Hindlimb muscle (tissue), 1 donor: ENCODE results near the gene DUOX2. TPM values are rescaled to one million over a fixed set of nuclear protein-coding genes. Genes with fewer than 3 reads are reported as not detected.
"Not testable (repeated sequence)": the region's sequence is repeated elsewhere in the genome, so short reads cannot be mapped to it uniquely, and the experiment has no call there.

Experiments used
- DNase-seq: peaks from one replicate; pipeline ENCODE4 v3.0.0-alpha.2; 2013
- polyA plus RNA-seq: library from polyadenylated mRNA; unstranded; fragments of 120-200 nt; gene quantifications from one replicate; pipeline ENCODE4 v1.2.1, GENCODE V29; 2013; ENCODE audit not compliant: insufficient read length

Gene DUOX2
- polyA plus RNA-seq, 1 donor, result 0.13 TPM

DNA sequence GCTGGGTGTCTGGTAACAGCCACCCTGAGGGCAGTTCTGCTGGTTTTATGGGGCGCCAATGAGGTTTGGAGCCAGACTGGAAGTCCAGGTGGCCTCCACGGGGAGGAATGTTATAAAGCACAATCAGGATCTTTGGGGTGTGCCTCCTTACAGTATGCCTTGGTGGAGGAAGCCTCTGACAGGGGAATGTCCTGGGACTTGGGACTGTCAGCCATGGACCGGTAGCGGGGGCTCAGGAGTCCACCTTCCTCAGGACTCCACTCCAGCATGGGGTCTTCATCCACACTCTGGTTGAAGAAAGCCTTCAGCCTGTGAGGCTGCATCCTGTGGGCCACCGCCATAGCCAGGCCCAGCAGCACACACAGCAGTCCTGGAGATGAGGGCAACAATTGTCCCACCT is 5.0 kb upstream of the DUOX2 start:
- no peak for DNase-seq

- DNase-seq, result peak; percentile 88
Observed at GRCh38 chr15:45118131-45118588, 4.2 kb upstream of the DUOX2 start.

- no peak for DNase-seq
Observed at GRCh38 chr15:45117308-45118130, 3.5 kb upstream of the DUOX2 start.

DNA sequence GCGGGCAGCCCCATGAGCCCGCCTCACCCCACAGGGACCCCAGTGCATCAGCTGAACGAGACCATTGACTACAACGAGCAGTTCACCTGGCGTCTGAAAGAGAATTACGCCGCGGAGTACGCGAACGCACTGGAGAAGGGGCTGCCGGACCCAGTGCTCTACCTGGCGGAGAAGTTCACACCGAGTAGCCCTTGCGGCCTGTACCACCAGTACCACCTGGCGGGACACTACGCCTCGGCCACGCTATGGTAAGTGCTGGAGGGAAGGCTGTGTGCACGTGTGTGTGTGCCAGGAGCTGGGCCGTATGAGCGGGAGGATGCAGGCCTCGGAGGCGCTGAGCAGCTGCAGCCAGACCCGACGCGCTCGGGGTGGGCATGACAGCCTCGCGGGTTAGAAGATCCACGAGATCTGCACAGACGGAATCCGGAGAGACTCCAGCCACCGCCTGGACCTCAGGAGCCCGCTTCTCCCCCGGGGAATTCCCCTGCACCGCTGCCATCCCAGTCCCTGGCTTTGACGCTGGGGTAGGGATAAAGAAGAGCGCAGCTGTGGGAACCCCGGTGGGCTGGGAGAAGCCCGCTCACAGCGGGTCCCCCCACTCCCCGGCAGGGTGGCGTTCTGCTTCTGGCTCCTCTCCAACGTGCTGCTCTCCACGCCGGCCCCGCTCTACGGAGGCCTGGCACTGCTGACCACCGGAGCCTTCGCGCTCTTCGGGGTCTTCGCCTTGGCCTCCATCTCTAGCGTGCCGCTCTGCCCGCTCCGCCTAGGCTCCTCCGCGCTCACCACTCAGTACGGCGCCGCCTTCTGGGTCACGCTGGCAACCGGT is 2.7 kb upstream of the DUOX2 start:
- DNase-seq, result no peak

DNA sequence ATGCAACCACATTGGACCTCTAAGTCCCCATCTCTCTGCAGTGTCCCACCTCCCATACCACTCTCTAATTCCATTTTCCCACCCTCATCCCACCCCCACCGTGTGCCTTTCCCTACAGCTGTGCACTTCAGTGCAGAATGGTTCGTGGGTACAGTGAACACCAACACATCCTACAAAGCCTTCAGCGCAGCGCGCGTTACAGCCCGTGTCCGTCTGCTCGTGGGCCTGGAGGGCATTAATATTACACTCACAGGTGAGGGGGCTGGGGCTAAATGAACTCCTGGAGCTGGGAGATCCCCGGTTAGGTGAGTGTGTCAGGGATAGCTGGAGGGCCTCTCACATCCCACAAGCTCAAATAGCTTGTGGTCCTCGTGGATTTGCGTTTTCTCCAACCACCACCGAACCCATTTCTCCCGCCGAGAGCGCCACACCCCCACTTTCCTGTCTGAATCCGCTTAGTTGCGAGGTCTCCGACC is 2.1 kb upstream of the DUOX2 start:
- DNase-seq, result no peak

- no peak for DNase-seq
Observed at GRCh38 chr15:45115312-45115820, 1.4 kb upstream of the DUOX2 start.

DNA sequence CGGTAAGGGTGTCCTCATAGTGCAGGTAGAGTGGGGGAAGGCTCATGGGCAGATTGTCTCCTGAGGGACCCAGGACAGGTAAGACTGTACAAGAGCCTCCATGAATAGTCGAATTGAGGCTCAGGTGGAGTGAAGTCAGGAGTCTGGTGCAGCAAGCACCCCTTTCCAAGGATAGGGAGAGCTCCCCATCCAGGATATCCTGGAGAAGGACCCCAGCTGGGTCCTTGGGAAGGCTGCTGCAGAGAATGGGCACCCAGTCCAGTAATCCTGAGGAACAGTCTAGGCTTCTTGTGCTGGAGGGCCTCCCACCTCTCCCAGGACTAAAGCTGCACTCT is 746 bp upstream of the DUOX2 start:
- no peak for DNase-seq

GRCh38 chr15:45113380-45113990 is 487 bp downstream of the DUOX2 start:
- no peak for DNase-seq

GRCh38 chr15:45112591-45113379 is 1.2 kb downstream of the DUOX2 start:
- DNase-seq, result no peak

- no peak for DNase-seq
Observed at GRCh38 chr15:45112143-45112590, 1.8 kb downstream of the DUOX2 start.

- no peak for DNase-seq
Observed at GRCh38 chr15:45111390-45112142, 2.4 kb downstream of the DUOX2 start.

- DNase-seq, result no peak
Observed at GRCh38 chr15:45110256-45110820, 3.6 kb downstream of the DUOX2 start.

DNA sequence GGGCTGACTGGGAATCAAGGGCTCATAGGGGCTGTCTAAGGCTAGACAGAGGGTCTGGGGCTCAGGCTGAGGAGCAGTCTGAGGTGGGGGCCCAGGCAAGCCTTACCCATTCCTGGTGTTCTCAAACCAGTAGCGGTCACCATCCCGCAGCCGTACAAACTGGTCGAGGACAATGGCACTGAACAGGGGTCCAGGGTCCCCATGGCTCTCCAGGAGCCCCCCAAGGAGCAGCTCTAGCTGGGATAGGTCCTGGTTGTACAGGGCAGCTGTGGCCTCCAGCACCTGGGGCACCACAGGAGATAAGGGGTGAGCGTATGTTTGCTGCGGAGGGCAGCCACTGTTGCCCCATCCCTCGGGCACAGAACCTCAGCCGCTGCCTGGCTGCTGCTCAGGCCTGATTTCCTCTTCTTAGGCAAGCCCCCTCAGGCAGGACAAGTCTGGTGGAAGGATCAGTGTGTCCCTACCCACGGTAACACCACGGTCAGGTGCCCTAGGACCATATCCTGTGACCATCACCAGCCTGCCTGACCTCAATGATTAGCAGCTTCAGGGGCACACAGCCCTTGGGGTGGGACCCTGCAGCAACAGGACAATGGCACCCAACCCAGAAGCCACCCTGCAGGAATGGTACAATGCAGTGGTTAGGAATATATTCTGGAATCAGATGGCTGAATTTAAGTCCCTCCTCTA is 5.9 kb downstream of the DUOX2 start:
- DNase-seq, result no peak

GRCh38 chr15:45106002-45106790 is 7.8 kb downstream of the DUOX2 start:
- no peak for DNase-seq

DNA sequence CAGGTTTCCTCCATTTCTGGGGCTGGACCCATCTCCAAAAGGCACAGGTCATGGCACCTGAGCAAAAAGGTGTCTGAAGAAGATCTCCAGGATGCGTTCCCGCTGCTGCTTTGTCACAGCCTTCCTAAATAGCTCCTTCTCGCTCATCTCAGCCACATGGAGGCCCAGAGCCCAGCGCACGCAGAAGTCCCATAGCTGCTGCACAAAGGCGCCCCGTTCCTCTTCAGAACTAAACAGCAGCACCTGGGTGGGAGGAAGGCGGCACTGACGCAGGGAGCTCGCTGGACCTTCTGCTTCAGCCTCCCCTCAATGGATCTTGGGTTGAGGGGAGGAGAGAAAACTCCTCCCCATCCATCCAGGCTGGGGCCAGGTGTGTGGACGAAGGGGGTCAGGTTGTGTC is 8.4 kb downstream of the DUOX2 start:
- DNase-seq, result no peak

GRCh38 chr15:45104170-45104569 is 9.8 kb downstream of the DUOX2 start:
- DNase-seq, result not testable (repeated sequence)

- DNase-seq, result no peak
Observed at GRCh38 chr15:45102226-45102625, 11.7 kb downstream of the DUOX2 start.

GRCh38 chr15:45101749-45102148 is 12.2 kb downstream of the DUOX2 start:
- no peak for DNase-seq

GRCh38 chr15:45100884-45101625 is 12.9 kb downstream of the DUOX2 start:
- no peak for DNase-seq
